SHP77 (cell line): ENCODE data around the gene CRYBG3.
A peak's percentile ranks its signal among the peaks of the same experiment; 100 is the strongest.
"Not testable (repeated sequence)": the region's sequence is repeated elsewhere in the genome, so short reads cannot be mapped to it uniquely, and the experiment has no call there.

Experiments used
- DNase-seq, 2 experiments: peaks; one replicate each; lab custom pipeline; 2025; lab: John Stamatoyannopoulos, UW

The CRYBG3 gene

GRCh38 chr3:97821774-97822358 is at the start of gene CRYBG3:
CRYBG3 (plus strand) TSS chr3:97822011; CDS start chr3:97822207, 196 bp downstream.
- peak; percentile 79 to 89 for DNase-seq

- no peak for DNase-seq
These were observed 48.9 kb upstream of the CRYBG3 start for GRCh38 chr3:97772926-97773325.

GRCh38 chr3:97778152-97778551 is 43.7 kb upstream of the CRYBG3 start:
- DNase-seq = no peak

GRCh38 chr3:97793420-97794019 is 28.3 kb upstream of the CRYBG3 start:
- DNase-seq = peak; percentile 65 to 67

- no peak for DNase-seq
These were observed 25.9 kb upstream of the CRYBG3 start for GRCh38 chr3:97795951-97796350.

- DNase-seq = no peak
These were observed 17.3 kb upstream of the CRYBG3 start for GRCh38 chr3:97804471-97804870.

GRCh38 chr3:97810779-97811390 is 10.9 kb upstream of the CRYBG3 start:
- DNase-seq = no peak

GRCh38 chr3:97815149-97815917 is 6.5 kb upstream of the CRYBG3 start:
- DNase-seq = peak in 1 of 2 experiments; percentile 41

GRCh38 chr3:97816811-97817210 is 5.0 kb upstream of the CRYBG3 start:
- peak; percentile 21 to 48 for DNase-seq

GRCh38 chr3:97817965-97818364 is 3.8 kb upstream of the CRYBG3 start:
- DNase-seq = peak; percentile 96

- peak in 1 of 2 experiments; percentile 16 for DNase-seq
These were observed 1.0 kb upstream of the CRYBG3 start for GRCh38 chr3:97820780-97821179.

- peak; percentile 42 to 70 for DNase-seq
These were observed 481 bp upstream of the CRYBG3 start for GRCh38 chr3:97821287-97821773.

GRCh38 chr3:97822359-97822775 is 556 bp downstream of the CRYBG3 start:
- DNase-seq = peak; percentile 33 to 51

GRCh38 chr3:97823046-97824004 is 1.5 kb downstream of the CRYBG3 start:
- no peak for DNase-seq

- no peak for DNase-seq
These were observed 3.3 kb downstream of the CRYBG3 start for GRCh38 chr3:97825101-97825500.

GRCh38 chr3:97827741-97828471 is 6.1 kb downstream of the CRYBG3 start:
- DNase-seq = no peak

- no peak for DNase-seq
These were observed 7.4 kb downstream of the CRYBG3 start for GRCh38 chr3:97829198-97829597.

GRCh38 chr3:97830638-97831037 is 8.8 kb downstream of the CRYBG3 start:
- no peak for DNase-seq

- DNase-seq = no peak
These were observed 9.3 kb downstream of the CRYBG3 start for GRCh38 chr3:97831140-97831539.

- DNase-seq = not testable (repeated sequence)
These were observed 11.4 kb downstream of the CRYBG3 start for GRCh38 chr3:97833184-97833583.

GRCh38 chr3:97835761-97836160 is 13.9 kb downstream of the CRYBG3 start:
- no peak for DNase-seq
